HepG2 (cell line): Measurements from ENCODE around the gene TOX2. TPM values are rescaled to one million over a fixed set of nuclear protein-coding genes. Genes with fewer than 3 reads are reported as not detected.
A peak's percentile ranks its signal among the peaks of the same experiment; 100 is the strongest.

Source experiments
- ATAC-seq: fragments of 200-7000 bp; cut with Tn5 transposase; 3 replicates; pipeline ENCODE4 v1.9.1; 2020; ENCODE audit warnings: mild to moderate bottlenecking, moderate library complexity
- BruUV-seq: library from RNA; stranded (reverse); fragments of 400-500 nt; replicated peaks from 2 replicates; lab custom pipeline; 2021; lab: Mats Ljungman, UMichigan
- CTCF ChIA-PET: fragments of 300-600 bp; formaldehyde crosslinking; extraction: SDS; loops from one replicate; lab custom pipeline; 2021; ENCODE audit warnings: low total read pairs, inconsistent platforms, low intra/inter-chr PET ratio; lab: Yijun Ruan, JAX
- POLR2A ChIA-PET: fragments of 350-600 bp; sonication (Branson Sonifier 250); formaldehyde crosslinking; loops from one replicate; lab custom pipeline; 2020; ENCODE audit warnings: antibody characterized with exemption, inconsistent platforms; lab: Yijun Ruan, JAX
- DNase-seq: peaks from one replicate; pipeline ENCODE4 v3.0.0-alpha.2; 2015; ENCODE audit warnings: low spot score
- FAIRE-seq: peaks from 3 replicates; lab custom pipeline; 2011; peaks lifted over from hg19 to GRCh38; lab: Jason Lieb, UNC
- H2AFZ ChIP-seq: one replicate; pipeline ENCODE4 v1.6.1; 2011; ENCODE audit warnings: low read length, inconsistent platforms
- H3K27ac ChIP-seq: fragments of 300-600 bp; 3 replicates; pipeline ENCODE4 v1.8.0; 2011; ENCODE audit warnings: mixed run types, mild to moderate bottlenecking, mixed read lengths, low read length, inconsistent platforms; ENCODE audit not compliant: insufficient read depth; ENCODE audit errors: extremely low read length
- H3K27me3 ChIP-seq, 2 experiments: fragments of 200-600 bp in 1 of 2; 2 replicates in 1 of 2; 3 replicates in 1 of 2; pipeline versions ENCODE4 v1.6.0 to v1.8.0; 2011; ENCODE audit warnings: low read length in 2 of 2, mild to moderate bottlenecking in 2 of 2, moderate library complexity in 2 of 2, inconsistent platforms in 1 of 2; ENCODE audit not compliant: insufficient read depth in 2 of 2, control insufficient read depth in 1 of 2
- H3K36me3 ChIP-seq, 2 experiments: fragments of 200-600 bp in 1 of 2; replicated peaks in 1 of 2; 2 replicates in 1 of 2; 3 replicates in 1 of 2; pipeline versions ENCODE4 v1.5.1 to v1.8.0; 2011; ENCODE audit warnings: low read length in 2 of 2, inconsistent platforms in 1 of 2; ENCODE audit not compliant: insufficient read depth in 2 of 2, control insufficient read depth in 1 of 2
- H3K4me1 ChIP-seq: 2 replicates; pipeline ENCODE4 v1.5.1; 2012; ENCODE audit warnings: low read length, inconsistent platforms; ENCODE audit not compliant: insufficient read depth
- H3K4me2 ChIP-seq: 2 replicates; pipeline ENCODE4 v1.6.0; 2011; ENCODE audit warnings: low read depth, low read length, inconsistent platforms
- H3K4me3 ChIP-seq, 3 experiments: fragments of 200-600 bp in 1 of 3; sonication (generic), shearing (Covaris generic) in 1 of 3; replicated peaks in 1 of 3; 2 replicates each; pipeline ENCODE4 v1.5.1; 2011 to 2016; ENCODE audit warnings: low read length in 3 of 3, inconsistent platforms in 2 of 3, low read depth in 2 of 3, mild to moderate bottlenecking in 2 of 3, control low read depth in 1 of 3, mixed read lengths in 1 of 3; ENCODE audit not compliant: insufficient read depth in 1 of 3
- H3K79me2 ChIP-seq: one replicate; pipeline ENCODE4 v1.6.1; 2011; ENCODE audit warnings: low read length, inconsistent platforms; ENCODE audit not compliant: insufficient read depth
- H3K9ac ChIP-seq: 2 replicates; pipeline ENCODE4 v1.6.0; 2011; ENCODE audit warnings: mild to moderate bottlenecking, low read depth, low read length, inconsistent platforms; ENCODE audit not compliant: insufficient read depth
- H3K9me3 ChIP-seq: 2 replicates; pipeline ENCODE4 v1.5.1; 2012; ENCODE audit warnings: mild to moderate bottlenecking, low read length
- H4K20me1 ChIP-seq: 2 replicates; pipeline ENCODE4 v1.6.0; 2011; ENCODE audit warnings: inconsistent platforms, mild to moderate bottlenecking, low read length, moderate library complexity; ENCODE audit not compliant: insufficient read depth
- CTCF ChIP-seq: sonication (generic); formaldehyde crosslinking; IDR thresholded peaks from 2 replicates; pipeline ENCODE4 v1.5.0; 2020; ENCODE audit warnings: mild to moderate bottlenecking, missing genetic modification reagents, moderate library complexity
- HNRNPH1 ChIP-seq: fragments of 200-400 bp; formaldehyde crosslinking; optimal IDR thresholded peaks from 2 replicates; pipeline ENCODE3; 2017; ENCODE audit warnings: mild to moderate bottlenecking, low read depth, low read length
- KLF9 ChIP-seq: IDR thresholded peaks from 2 replicates; pipeline ENCODE4 v1.6.1; 2016; ENCODE audit warnings: low read depth
- MAX ChIP-seq: IDR thresholded peaks from 2 replicates; pipeline ENCODE4 v1.6.1; 2012; ENCODE audit warnings: inconsistent platforms
- RAD21 ChIP-seq: fragments of 450-650 bp; formaldehyde crosslinking; IDR thresholded peaks from 2 replicates; pipeline ENCODE4 v1.5.0; 2020; ENCODE audit warnings: mild to moderate bottlenecking
- RBAK ChIP-seq: sonication (generic); formaldehyde crosslinking; IDR thresholded peaks from 2 replicates; pipeline ENCODE4 v1.5.1; 2020; ENCODE audit warnings: mild to moderate bottlenecking, missing genetic modification reagents
- SNAPC2 ChIP-seq: sonication (generic); formaldehyde crosslinking; IDR thresholded peaks from 2 replicates; pipeline ENCODE4 v1.8.1; 2022; ENCODE audit warnings: mild to moderate bottlenecking, missing genetic modification reagents
- STAG1 ChIP-seq: sonication (generic); formaldehyde crosslinking; IDR thresholded peaks from 2 replicates; pipeline ENCODE4 v1.4.0; 2020; ENCODE audit warnings: missing genetic modification reagents
- XRCC5 ChIP-seq: fragments of 200-400 bp; formaldehyde crosslinking; optimal IDR thresholded peaks from 2 replicates; pipeline ENCODE3; 2017; ENCODE audit warnings: mild to moderate bottlenecking, low read length
- ZBTB38 ChIP-seq: sonication (generic); formaldehyde crosslinking; IDR thresholded peaks from 2 replicates; pipeline ENCODE4 v1.5.1; 2020; ENCODE audit warnings: mild to moderate bottlenecking, missing genetic modification reagents
- ZFP37 ChIP-seq: sonication (generic); formaldehyde crosslinking; IDR thresholded peaks from 2 replicates; pipeline ENCODE4 v1.4.0; 2020; ENCODE audit warnings: missing genetic modification reagents, borderline replicate concordance
- ZMYM3 ChIP-seq: sonication (generic); formaldehyde crosslinking; IDR thresholded peaks from 2 replicates; pipeline ENCODE4 v1.5.1; 2020; ENCODE audit warnings: mild to moderate bottlenecking, missing genetic modification reagents
- ZMYM4 ChIP-seq: sonication (generic); formaldehyde crosslinking; IDR thresholded peaks from 2 replicates; pipeline ENCODE4 v1.8.1; 2023; ENCODE audit warnings: mild to moderate bottlenecking, missing genetic modification reagents
- ZNF264 ChIP-seq: sonication (generic); formaldehyde crosslinking; IDR thresholded peaks from 2 replicates; pipeline ENCODE4 v1.4.0; 2020; ENCODE audit warnings: missing genetic modification reagents
- ZNF451 ChIP-seq: sonication (generic); formaldehyde crosslinking; IDR thresholded peaks from 2 replicates; pipeline ENCODE4 v1.5.0; 2020; ENCODE audit warnings: mild to moderate bottlenecking, missing genetic modification reagents
- ZNF550 ChIP-seq: sonication (generic); formaldehyde crosslinking; IDR thresholded peaks from 2 replicates; pipeline ENCODE4 v1.4.0; 2020; ENCODE audit warnings: mild to moderate bottlenecking, missing genetic modification reagents, borderline replicate concordance
- ZNF574 ChIP-seq: sonication (generic); formaldehyde crosslinking; IDR thresholded peaks from 2 replicates; pipeline ENCODE4 v1.4.0; 2020; ENCODE audit warnings: missing genetic modification reagents
- ZNF709 ChIP-seq: sonication (generic); formaldehyde crosslinking; IDR thresholded peaks from 2 replicates; pipeline ENCODE4 v1.5.0; 2020; ENCODE audit warnings: mild to moderate bottlenecking, missing genetic modification reagents
- WGBS: methylation state at CpG from one replicate; pipeline ENCODE4 v1.1.6; 2017; ENCODE audit warnings: low lambda C conversion rate; 5-methylcytosine and 5-hydroxymethylcytosine counted together
- in situ Hi-C: cut with HindIII; loops from 2 replicates; pipeline ENCODE4 v1.10.0; 2017; ENCODE audit warnings: low pct_unique_long_range_greater_than_20kb; ENCODE audit not compliant: extremely low pct_ligation_motif_present
- intact Hi-C: fragments of 100-400 bp; cut with micrococcal nuclease; formaldehyde crosslinking; loops from one replicate; pipeline ENCODE4 v1.10.0; 2022; ENCODE audit not compliant: unreplicated experiment
- polyA plus RNA-seq, 8 experiments: library from polyadenylated mRNA; depleted of rRNA in 3 of 8; stranded (reverse) in 7 of 8; unstranded in 1 of 8; fragments of >200 nt; fragmentation: Illumina TruSeq in 4 of 8; extraction: Trizol in 4 of 8; gene quantifications; 2 replicates each; pipeline versions ENCODE4 v1.2.1 to v1.2.3, GENCODE V29; 2011 to 2016; ENCODE audit warnings: low read depth in 4 of 8, missing spikeins in 1 of 8, mixed read lengths in 1 of 8; ENCODE audit not compliant: insufficient read depth in 1 of 8
- total RNA-seq, 5 experiments: library from RNA; depleted of rRNA; stranded (reverse); fragments of >200 nt; fragmentation: Illumina TruSeq; extraction: Trizol; gene quantifications; 2 replicates each; pipeline ENCODE4 v1.2.3, GENCODE V29; 2016; ENCODE audit warnings: low read depth in 1 of 5
- TF ChIP-seq, protein P1 (sequence below): sonication (generic); formaldehyde crosslinking; IDR thresholded peaks from 2 replicates; pipeline ENCODE4 v1.4.0; 2020; ENCODE audit warnings: missing genetic modification reagents, mild to moderate bottlenecking, borderline replicate concordance

TOX2 gene
- total and polyA plus RNA-seq, 2 of the 13 experiments (the other 11 are each of a cell fraction or from before 2014, with no cell fraction given): not detected

DNA sequence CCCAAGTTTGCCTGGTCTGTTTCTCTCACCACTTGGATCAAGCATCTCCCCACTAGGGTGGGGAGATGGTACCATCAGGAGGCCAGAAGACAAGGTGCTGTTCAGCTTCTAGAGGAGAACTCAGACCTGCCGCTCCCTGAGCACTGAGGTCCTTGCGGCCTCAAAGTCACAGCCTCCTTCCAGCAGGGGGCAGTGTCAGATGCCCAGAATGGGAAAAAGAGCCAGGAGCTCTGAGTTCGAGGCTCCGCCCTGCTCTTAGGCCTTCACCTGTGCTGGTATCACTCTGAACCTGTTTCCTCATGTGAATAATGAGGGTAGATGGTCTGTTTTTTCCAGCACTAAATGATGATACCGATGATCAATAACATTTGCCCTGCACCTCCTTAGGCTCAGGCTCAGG is 68.7 kb downstream of the TOX2 start:
- no TSS peak for BruUV-seq
- DNase-seq (no peak), ATAC-seq (peak; percentile 58), FAIRE-seq (no peak)
- Histone ChIP-seq H3K36me3 (no peaks in the 10 kb centered on the region), H3K9me3 (no peaks in the 10 kb centered on the region), H4K20me1 (no peaks in the 10 kb centered on the region; the same call in 1 of the 2 replicates), H3K4me2 (no peak overlapping the region), H2AFZ (no peak overlapping the region), H3K4me3 (no peak overlapping the region), H3K79me2 (no peaks in the 10 kb centered on the region), H3K4me1 (no peaks in the 10 kb centered on the region), H3K27ac (no peak overlapping the region), H3K27me3 (peaks cover 2 to 3% of the 10 kb centered on the region in 2 experiments; a peak in 2 of 5 replicates), H3K9ac (no peak overlapping the region)
- intact Hi-C loops (no loop called here), in situ Hi-C loops (no loop called here)
- 32% methylated on average over 5 of the region's 5 CpGs for WGBS
- peak; percentile 52; the same call in 1 of the 2 replicates for TF ChIP-seq ZNF574 (CRISPR knock-in tag)
- TF ChIP-seq ZNF550 (CRISPR knock-in tag): no peak
- TF ChIP-seq ZNF709 (CRISPR knock-in tag): no peak
- TF ChIP-seq ZBTB38 (CRISPR knock-in tag): no peak
- no peak for TF ChIP-seq MAX
- 0 out of 2 replicates have a peak, but pooled peaks have one; percentile 29 for TF ChIP-seq ZMYM3
- TF ChIP-seq ZFP37 (CRISPR knock-in tag): no peak
- no peak for TF ChIP-seq ZNF451 (CRISPR knock-in tag)
- TF ChIP-seq ZNF264 (CRISPR knock-in tag): no peak
- TF ChIP-seq SNAPC2 (CRISPR knock-in tag): no peak
- peak; percentile 59 for TF ChIP-seq XRCC5
- no peak for TF ChIP-seq ZMYM4 (CRISPR knock-in tag)
- TF ChIP-seq, protein P1, sequence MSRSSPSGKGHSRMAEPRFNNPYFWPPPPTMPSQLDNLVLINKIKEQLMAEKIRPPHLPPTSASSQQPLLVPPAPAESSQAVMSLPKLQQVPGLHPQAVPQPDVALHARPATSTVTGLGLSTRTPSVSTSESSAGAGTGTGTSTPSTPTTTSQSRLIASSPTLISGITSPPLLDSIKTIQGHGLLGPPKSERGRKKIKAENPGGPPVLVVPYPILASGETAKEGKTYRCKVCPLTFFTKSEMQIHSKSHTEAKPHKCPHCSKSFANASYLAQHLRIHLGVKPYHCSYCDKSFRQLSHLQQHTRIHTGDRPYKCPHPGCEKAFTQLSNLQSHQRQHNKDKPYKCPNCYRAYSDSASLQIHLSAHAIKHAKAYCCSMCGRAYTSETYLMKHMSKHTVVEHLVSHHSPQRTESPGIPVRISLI (CRISPR knock-in tag): no peak
- no peak for TF ChIP-seq RBAK
- 0 out of 2 replicates have a peak, but pooled peaks have one; percentile 26 for TF ChIP-seq RAD21 (CRISPR knock-in tag)
- TF ChIP-seq CTCF: peak; percentile 61
- TF ChIP-seq HNRNPH1: no peak
- peak; percentile 21; the same call in 1 of the 2 replicates for TF ChIP-seq STAG1
- no peak for TF ChIP-seq KLF9
- ChIA-PET POLR2A (no interaction called here), CTCF (no interaction called here)
